HG02840 (cell line): ENCODE data around the gene SPATA20.

Source experiments
- ATAC-seq: cut with Tn5 transposase; IDR thresholded peaks from one replicate; pipeline ENCODE4 v1.9.1; 2021; ENCODE audit warnings: mild to moderate bottlenecking, moderate library complexity, moderate number of reproducible peaks; ENCODE audit not compliant: unreplicated experiment, low FRiP score

The SPATA20 gene

DNA sequence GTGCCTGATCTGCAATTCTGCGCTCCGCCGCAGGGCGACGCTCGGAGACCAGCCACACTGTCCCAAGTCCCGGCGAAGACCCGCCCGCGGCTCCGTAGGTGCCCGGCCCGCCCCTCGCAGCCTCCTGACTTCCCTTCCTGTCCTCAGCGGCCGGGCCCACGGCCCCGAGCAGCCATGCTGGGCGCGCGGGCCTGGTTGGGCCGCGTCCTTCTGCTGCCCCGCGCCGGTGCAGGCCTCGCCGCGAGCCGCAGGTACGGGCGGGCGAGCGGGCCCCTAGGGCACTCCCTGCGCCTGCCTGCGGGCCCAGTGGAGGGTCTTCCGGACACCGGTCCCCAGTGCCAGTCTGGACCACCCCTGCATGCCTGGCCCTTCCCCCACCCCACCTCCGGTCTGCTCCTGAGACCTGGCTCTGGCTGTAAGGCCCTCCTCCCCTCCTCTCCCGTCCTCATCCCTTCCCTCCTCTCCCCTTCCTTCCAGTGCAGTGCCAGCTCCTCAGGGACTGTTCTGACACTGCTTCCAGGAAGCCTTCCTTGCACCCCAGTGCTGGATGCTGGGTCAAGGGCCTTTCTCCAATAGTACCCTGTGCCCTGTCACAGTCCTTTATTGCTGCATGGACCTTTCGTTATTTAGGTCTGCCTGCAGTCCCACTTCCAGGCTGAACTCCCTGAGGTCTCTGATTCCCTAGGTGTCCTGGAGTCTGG lies at the start of gene SPATA20:
Gene SPATA20, plus strand, starts transcription at position 140 of the 701 bp plus-strand sequence. Its CDS starts 35 bp downstream, at position 175.
- ATAC-seq: peak; percentile 68

DNA sequence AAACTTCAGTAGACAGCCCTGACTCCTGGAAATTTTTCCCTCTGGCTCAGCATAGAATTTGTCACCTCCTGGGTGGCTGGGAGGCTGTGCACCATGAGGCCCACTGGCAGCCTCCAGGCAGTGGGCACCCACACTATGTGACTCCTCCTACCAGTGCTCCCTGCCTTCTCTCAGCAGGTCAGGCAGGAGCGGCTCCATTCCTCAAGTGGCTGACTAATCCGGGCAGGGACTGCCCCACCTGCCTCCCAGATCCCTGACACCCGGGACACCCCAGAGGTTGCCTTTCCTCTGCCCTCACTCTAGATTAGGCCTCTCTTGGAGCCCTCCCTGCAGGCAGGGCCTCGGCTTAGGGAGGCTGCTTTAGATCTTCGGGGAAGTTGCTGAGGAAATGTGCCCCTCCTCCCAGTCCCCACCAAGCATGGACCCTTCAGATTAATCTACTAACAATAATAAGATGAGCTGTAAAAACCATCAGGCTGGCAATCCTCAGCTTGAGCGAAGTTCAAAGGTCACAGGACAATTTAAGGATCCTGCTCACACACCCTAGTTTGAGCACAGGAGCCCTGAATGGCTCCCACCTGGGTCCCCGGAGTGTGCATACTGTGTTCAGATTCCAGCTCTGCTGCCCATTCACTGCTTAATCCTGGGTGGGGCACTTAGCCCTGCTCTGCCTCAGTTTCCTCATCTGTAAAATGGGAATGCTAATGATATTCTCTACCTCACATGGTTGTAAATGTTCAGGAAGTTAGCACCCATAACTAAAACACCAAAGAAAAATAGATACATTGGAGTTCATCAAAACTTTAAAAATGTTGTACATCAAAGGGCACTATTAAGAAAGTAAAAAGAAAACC lies 48.7 kb upstream of the SPATA20 start:
- no peak for ATAC-seq

DNA sequence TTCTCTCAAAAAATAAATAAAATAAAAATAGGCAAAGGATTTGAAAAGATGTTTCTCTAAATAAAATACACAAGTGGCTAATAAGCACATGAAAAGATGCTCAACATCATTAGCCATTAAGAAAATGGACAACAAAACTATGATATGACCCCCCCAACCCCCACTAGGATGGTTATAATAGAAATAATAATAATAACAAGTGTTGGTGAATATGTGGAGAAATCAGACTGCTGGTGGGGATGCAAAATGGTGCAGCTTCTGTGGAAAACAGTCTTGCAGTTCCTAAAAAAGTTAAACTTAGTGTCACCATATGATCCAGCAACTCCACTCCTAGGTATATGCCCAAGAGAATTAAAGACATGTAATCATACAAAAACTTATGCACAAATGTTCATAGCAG lies 47.7 kb upstream of the SPATA20 start:
- no peak for ATAC-seq

DNA sequence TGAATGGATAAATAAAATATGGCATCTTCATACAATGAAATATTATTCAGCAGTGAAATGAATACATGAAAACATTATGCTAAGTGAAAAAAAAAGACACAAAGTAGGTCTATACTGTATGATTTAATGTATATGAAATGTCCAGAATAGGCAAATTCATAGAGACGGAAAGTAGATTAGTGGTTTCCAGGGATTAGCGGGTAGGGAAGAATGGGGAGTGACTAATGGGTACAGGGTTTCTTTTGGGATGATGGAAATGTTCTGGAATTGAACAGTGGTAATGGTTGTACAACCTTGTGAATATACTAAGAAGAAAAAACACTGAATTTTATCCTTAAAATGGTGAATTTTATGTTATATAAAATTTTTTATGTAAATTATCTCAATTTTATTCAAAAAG lies 47.3 kb upstream of the SPATA20 start:
- ATAC-seq: no peak

DNA sequence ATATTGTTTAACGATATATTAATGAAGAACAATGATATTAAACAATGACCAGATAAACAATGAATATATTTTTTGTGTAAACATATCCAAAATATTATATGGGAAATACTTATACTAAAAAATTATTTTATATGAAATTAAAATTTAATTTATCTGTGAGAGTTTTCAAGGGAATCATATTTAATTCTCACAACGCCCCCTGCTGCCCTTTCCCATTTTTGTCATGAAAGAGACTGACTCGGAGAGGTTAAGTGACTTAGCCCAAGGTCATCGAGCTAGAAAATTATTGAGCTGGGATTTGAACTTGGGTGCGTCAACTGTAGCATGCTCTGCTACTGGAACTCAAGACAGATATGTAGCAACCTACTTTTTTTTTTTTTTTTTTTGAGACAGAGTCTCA lies 45.9 kb upstream of the SPATA20 start:
- no peak for ATAC-seq

DNA sequence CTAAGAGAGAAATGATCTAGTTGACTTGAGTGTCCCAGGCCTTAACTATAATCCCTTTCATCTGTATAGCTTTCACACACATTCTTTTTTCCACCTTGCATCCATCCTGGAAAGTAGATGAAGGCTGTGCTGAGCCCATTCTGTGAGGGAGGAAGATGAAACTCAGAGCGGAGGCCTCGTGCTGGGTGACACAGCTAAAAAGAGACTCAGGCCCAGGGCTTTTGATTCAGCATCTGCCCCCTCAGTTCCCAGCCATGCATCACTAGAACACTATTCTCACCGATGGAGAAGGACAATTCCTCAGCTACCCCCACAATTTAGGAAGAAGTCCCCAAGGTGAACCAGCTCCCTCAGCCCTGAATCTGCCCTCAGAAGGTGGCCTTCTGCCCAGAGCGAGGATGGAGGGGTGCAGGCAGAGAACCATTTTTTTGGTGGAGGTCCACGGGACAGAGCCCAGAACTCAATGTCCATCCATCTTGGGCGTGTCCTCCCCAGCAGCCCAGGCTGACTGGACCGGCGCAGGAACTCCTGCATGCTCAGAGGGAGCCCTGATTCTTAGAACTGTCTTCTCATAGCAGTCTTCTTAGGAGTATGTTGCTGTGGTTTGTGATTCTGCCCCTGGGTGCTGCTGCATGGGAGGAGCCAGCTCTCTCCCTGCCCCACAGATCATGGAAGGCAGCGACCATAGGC lies 44.5 kb upstream of the SPATA20 start:
- no peak for ATAC-seq

DNA sequence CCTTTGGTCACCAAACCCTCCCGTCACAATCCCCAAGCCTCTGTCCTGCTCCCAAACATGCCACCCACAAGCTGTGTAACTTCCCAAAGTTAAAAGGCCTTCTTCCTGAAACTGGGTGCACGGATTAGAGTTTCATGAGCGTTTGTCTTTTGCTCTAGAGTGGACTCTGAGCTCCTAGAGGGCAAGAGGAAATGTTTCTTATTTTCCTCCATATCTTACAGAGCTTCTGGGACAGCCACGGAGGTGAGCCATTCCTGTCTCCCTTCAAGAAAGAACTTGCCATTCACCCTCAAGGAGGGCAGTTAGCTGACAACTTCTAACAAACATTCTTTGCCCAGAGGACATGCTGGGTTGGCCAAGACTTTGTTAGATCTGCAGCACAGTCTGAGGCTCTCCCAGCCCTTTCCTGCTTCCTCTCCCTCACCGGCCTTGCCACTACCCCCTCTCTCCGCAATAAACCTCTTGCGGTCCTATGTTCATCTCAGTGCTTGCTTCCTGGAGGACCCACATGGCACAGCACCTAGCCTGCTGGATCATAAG lies 41.3 kb upstream of the SPATA20 start:
- no peak for ATAC-seq

DNA sequence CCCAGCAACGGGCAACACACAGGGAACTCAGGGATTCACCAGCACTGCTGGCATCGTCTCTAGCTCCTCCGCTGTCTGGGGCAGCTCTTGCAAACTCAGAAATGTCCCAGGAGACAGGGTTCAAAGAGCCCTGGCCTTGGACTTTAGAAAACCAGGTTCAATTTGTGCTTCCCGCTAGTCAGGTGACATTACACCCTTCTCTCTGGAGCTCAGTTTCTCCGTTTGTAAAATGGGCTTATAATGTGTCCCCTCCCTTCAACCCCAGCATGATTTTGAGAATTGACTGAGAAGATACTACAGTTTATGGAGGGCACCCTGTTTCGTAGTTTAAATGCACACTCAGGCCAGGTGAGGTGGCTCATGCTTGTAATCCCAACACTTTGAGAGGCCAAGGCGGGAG lies 40.7 kb upstream of the SPATA20 start:
- ATAC-seq: no peak

DNA sequence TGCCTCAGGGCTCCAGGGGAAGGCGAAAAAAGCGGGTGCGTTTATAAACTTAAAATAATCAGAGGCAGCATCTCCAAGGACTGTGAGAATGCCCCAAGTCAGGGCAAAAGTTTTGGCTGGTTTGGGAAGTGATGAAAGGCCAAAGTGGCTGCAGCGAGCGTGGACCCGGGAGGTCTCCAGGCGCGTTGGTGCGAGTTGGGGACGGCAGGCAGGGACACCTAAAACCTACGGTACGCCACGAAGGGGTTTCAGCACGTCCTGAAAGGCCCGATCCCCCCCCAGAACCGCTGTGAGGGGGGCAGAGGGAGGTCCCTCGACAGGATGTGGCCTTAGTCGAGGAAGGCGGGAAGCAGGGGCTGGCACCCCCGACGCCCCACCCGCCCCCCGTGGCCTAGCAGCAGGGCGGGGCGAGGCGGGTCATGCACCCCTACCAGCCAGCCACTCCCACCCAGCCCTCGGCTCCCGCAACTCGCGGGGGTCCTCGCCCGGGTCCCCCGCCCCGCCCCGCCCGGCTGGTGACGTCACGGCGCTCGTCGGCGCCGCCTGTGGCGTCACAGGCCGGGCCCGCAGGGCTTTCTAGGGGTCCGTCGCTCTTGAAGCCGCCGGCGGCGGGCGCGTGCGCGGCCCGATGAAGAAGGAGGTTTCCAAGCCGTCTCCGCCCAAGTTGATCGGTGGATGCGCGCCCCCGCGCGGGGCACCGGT lies 39.0 kb upstream of the SPATA20 start, which contains the start of gene MYCBPAP:
Gene MYCBPAP, plus strand, starts transcription at position 569 of the 702 bp plus-strand sequence. CDS start 236 bp downstream, outside the sequence.
- no peak for ATAC-seq

DNA sequence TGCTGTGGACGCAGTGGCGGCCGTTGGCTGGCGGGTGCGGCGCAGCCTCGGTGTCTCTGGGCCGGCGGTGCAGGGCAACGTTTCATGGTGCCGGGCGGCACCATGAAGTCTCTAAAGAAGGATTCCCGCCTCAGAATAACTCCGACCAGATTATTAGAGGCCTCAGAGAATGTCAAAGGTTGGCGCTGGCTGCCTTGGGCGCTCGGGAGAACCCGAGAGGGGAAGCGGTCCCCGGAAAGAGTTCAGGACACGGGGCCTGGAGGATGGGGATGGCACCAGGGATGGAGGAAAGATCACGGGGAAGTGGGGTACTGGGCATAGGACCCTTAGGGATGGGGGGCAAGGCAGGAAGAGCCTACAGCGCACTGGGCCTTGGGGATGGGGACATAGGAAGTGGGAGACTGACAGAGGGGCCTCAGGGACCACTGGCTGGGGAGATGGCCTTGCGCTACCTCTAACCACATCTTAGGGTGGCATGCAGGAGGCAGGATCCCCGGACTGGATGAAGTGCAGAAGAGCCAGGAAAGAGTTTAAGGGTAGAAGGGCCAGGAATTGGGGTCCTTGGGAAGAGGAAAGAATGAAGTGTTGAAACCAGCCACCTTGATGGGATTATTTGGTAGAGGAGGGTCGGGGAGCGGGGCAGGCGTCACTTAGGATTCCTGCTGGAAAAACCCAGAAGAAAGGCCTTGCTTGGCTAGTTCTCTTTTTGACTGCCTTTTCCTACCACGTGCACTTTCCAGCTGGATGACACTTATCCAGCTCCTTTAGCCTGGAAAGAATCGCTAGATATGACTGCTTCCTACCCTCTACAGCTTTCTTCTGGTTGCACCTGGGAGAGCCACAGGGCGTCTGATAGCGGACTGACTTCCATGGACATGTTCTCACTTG lies 38.2 kb upstream of the SPATA20 start:
- no peak for ATAC-seq

DNA sequence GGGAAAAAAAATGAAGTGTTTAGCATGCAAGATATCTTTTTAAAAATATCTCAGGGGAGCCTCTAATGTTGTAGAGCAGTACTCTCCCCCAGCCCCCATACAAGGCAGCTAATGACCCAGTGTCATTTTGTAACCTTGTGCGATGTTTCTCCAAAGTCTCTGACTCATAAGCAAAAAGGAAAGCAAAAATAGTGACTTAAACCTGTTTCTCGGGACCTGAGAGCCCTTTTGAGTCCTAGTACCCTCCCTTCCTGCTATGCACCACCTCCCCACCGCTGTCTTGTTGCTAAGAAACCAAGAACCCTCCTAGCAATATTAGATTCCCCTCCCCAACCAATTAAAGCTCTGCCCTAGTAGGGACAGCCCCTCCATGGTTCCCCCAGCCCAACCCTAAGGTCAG lies 35.9 kb upstream of the SPATA20 start:
- ATAC-seq: peak; percentile 64

DNA sequence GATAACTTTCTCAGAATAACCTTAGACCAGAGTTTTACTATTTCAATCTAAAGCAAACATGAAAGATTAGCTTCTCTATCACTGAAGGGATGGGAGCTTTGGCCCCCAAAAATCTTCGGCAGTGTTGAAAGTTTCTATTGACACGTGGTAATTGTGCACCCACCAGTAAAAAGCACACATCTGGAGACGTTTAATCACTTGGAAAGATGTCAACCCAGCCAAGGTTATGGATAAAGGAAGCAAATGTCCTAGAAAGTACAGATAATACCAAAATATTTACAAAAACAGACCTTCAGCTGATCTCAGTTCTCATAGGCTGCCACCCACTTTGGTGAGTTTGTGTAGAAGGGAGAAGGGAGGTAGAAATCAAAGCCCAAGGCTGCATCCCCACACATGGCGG lies 33.5 kb upstream of the SPATA20 start:
- no peak for ATAC-seq

DNA sequence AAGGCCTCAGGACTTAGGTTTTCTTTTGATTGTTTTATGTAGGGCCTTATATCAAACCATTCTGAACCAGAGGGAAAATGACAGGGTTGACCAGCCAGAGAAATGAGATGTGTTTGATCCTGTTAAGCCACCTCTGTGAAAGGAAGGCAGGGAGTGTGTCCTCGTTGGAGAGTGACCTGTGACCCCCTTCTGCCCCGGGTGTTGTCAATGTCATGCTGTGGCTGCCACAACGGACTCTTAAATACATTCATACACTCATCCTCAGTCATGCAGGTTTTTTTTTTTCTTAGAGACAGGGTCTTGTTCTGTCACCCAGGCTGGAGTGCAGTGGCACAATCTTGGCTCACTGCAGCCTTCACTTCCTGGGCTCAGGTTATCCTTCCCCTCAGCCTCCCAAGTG lies 32.6 kb upstream of the SPATA20 start:
- ATAC-seq: no peak

DNA sequence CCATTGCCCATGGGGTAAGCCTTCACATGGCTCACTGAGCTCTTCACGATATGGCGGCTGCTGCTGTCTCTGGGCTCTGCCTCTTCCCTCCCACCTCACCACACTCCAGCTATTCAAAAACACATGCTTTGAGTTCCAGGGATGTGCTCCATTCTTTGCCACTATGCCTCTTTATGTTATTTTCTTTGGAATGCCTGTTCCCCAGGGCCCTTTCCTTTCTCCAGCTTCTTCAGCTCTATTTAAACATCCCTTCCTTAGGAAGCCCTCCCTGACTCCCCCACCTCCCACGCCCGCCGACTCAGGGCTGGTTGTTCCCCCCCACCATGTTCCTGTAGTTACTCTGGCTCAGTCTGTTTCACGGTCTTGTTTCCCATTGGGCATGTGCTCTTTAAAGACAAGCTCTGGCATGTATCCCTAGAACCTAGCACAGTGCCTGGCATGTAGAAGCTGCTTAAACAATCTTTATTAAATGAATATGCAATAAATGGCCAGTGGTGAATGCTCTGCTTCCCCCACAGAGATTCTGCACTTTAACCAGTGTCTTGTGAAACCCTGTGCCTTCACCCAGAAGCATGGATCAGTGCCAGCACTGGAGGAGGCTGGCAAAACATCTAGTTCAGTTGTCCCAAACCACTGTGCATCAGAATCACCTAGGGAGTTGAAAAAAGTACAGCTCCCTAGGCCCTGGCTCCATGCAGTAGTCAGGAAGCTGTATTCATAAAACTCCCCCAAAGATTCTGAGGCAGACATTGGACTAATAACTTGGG lies 31.9 kb upstream of the SPATA20 start:
- ATAC-seq: no peak

DNA sequence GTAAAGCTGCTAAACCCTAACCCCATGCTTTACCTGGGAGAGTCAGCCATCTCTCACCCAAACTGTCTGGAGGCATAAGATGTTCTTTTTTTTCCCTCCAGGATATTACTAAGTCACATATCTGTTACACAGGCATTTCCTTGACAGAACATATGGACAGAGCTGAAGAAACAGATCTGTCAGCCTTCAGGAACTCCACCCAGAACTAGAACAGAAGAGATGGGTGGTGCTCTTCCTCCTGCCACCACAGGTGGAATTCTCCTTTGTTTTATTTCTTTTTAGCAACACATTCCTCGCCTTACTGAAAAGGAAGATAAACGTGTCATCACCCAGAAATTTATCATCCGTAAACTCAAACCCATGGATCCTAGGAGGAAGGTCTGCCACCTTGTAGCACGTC lies 30.0 kb upstream of the SPATA20 start:
- no peak for ATAC-seq

DNA sequence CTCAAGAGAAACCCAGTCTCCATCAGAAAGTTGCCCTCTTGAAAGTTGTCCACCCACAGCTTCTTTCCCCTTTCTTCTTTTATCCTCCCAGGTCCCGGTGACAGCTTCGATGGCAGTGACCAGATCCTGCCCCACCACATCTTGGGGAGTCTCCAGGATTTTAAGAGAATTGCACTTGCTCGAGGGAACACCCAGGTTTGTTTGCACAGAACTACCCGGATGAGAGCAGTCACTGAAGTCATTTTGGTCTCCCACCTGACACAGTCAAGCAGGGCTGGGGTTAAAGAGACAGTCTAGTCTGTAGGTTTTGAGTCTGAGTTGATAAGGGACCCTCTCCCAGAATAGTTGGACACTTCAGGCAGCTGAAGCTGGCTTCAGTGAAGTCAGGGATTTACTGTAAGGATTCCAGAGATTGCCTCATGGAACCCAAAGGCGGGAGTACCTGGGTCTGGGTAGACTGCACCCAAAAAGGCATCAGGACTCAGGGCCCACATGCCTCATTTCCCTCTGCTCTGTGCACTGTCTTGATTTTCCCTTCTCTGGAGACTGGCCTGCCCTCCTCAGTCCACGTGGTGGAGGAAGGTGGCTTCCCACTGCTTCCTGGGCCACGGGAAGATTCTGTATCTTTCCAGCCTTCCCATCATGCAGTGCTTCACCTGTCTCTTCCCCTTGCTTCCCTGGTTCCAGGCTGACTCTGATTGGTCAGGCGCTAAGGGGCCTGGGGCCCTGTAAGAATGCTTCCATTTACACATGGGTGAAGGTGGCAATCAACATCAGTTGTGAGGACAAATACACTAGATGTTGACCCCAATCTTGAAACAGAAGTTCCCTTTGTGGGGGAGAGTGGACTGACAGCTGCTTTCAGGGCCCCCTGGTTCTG lies 29.2 kb upstream of the SPATA20 start:
- ATAC-seq: no peak

DNA sequence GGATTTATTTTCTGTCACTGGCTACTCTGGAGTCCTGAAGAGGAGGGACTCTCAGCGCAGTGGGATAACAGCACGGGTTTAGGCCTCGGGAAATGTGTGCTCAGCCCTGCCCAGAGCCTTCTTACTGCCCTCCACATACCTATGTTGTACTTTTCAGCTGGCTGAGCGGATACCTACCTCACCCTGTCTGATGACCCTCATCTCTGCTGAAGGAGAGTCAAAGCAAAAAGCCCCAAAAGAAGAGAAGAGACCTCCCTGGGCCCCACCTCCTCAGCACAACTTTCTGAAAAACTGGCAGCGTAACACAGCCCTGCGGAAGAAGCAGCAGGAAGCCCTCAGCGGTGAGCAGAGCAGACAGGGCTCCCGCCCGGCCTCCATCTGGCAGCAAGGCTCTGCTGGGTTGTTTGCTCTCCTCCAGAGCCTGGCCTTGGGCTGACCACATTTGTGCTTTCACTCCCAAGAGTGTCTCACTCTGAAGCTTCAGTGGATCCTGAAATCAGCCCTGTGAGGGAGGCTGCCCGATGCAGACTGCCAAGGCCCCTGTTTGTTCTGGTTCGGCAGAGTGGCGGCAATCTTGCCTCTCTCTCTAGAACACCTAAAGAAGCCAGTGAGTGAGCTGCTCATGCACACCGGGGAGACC lies 28.5 kb upstream of the SPATA20 start:
- ATAC-seq: no peak
